Right renal cortex interstitium (tissue), 3 donors: ENCODE results near the gene XRCC5. TPM values are rescaled to one million over a fixed set of nuclear protein-coding genes. Genes with fewer than 3 reads are reported as not detected.
"Not testable (repeated sequence)": the region's sequence is repeated elsewhere in the genome, so short reads cannot be mapped to it uniquely, and the experiment has no call there.

ENCODE experiments used
- DNase-seq, 3 donors: peaks; one replicate each; pipeline ENCODE4 v3.0.0-alpha.2; 2013; ENCODE audit warnings: low read depth in 3 of 3, low spot score in 2 of 3
- polyA plus RNA-seq, 3 donors: library from polyadenylated mRNA; unstranded; fragments of 120-200 nt; gene quantifications; one replicate each; pipeline ENCODE4 v1.2.1, GENCODE V29; 2013; ENCODE audit not compliant: insufficient read length in 3 of 3

XRCC5 gene
- polyA plus RNA-seq, 3 donors: 364 to 420 (median 409) TPM

DNA sequence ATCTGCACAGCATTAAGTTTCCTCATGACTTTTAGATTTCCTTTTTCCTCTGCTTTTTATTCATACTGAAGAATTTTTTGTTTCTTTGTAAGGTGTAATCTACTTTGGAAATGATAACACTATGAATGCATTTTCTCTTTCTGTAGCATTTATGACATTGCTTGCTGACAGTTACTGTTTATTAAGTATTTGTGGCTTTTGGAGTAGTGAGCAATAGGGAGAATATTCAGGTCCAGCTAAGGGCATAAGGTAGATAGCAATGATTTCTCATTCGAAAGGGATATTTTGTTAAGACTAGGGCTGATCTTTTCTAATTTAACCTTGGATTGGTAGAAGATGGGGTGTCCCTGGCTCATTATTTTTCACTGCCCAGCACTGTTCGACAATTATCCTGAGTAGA, 80.3 kb downstream of the XRCC5 start:
- DNase-seq: no peak

DNA sequence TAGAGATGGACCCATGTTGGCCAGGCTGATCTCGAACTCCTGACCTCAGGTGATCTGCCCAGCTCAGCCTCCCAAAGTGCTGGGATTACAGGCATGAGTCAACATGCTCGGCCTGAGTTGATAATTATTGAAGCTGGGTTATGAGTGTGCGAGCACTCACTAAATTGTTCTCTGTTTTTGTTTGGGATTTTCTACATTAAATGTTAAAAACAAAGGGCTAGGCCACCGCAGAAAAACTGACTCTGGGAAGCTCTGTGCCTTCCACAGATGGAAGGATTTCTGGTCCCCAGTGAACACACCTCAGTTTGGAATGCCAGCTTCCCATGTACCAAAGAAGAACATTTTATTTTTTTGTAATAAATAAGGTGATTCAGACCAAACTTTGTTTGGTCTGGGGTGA, 83.0 kb downstream of the XRCC5 start:
- no peak for DNase-seq

DNA sequence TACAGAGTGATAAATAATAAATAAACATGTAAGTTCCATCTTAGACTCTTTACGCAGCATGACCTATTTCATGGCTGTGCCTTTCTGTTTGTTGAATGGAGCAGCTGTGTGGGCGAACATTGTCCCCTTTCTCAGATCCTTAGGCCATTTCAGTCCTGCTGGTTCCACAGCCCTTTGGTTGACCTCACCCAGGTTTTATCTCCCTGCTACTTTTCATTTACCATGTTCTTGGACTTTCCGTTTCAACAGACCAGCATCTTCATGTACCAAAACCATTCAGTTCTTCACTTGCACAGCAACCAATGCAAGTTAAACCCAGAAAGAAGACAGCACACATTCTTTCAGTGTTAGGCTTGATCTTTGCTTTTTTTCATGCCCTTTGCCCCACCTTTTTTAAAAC, 83.8 kb downstream of the XRCC5 start:
- DNase-seq: no peak

DNA sequence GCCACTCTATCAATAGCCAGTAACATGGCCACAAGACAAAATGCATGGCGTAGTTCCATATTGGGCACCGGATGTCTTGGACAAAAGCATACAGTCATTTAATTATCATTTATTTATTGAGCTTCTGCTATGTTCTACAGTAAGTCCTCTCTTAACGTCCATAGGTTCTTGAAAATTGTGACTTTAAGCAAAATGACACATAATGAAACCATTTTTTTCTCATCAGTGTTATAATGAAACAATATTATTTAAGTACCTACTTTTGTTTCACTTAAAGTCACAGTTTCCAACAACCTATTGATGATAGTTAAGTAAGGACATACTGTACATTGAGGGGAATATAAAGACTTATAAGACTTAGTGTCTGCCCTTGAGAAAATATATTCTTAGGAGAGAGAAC, 84.9 kb downstream of the XRCC5 start:
- no peak for DNase-seq

DNA sequence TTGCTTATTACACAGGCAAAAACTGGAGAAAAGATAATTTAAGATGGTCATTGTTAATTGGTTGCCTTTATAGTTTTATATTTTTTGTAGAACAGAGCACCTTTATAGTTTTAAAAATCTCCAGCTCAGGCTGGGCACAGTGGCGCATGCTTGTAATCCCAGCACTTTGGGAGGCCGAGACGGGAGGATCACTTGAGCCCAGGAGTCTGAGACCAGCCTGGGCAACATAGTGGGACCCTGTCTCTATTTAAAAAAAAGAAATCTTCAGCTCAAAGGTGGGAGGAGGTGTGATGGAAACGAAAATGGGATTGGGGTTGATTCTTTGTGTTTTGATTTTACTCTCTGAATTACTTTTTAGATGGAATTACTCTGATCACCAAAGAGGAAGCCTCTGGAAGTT, 85.4 kb downstream of the XRCC5 start:
- no peak for DNase-seq

DNA sequence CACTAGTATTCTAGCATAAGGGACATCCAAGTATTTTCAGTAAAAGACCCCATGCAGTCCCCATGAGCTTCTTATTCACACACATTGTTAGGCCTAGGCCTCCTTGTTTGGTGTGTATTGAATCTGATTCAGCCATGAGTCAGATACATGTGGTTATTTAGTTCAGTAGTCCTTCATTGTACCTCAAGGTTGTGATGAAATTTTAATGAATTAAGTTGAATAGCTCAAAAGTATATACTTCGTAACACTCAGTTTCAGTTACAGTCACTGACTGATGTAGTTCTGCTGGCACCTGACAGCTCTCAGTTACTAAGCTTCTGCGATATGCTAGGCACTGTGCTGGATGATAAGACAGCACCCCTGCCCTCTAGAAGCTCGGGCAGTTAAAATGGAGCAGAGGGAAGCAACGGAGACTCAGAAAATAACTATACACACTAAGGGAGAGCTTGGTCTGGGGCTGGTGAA, 86.4 kb downstream of the XRCC5 start:
- no peak for DNase-seq

DNA sequence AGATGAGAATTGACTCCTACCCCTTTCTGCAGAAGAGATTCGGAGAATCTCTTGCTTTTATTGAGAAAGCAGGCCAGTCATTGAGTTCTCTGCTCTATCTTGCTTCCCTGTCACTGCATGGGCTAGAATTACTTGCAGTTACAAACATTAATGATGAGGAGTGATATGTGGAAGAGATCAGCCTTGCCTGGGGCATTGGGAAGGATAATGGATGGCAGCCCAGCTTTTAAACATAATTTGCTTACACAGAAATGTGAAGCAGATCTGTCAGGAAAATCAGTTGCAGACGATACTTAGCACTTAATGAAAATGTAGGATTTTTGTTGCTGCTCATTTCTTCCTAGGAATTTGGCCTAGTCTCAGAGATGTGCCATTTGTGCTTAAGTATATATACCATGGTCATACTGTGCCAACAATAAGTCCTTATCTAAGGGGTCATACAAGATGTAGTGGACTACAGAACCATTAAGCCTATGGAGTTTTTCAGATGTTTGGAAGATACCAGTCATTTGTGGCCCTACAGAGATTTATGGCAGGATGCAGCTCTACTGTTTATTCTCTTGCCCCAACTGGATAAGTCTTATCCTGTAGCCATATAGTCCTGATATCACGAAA, 92.7 kb downstream of the XRCC5 start:
- no peak for DNase-seq

DNA sequence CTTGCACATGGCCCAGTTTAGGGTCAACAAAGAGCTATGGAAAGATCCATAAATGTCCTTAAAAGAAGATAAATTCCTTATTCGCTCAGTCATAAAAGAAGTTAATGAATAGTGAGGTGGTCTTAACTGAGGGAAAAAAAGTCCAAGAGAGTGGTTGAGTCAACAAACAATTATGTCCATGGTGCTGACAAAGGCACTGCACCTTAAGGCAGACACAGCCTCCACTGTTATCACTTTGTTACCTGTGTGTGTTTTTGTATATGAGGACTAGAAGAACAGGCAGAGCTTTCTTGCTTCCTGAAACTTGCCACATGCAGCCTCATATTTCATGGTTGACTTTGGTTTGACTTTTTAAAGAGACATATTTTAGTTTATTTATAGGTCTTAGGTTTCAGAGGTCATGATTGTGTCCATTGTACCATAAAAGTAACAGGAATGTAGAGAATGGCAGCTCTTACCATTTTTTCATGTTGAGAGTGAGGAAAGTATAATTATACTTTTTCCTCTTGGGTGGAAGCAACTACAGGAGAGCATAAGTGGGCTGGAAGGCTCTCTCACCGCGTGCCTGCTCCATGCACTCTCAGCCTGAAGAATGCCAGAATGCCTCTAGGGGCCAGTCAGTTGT, 93.6 kb downstream of the XRCC5 start:
- no peak for DNase-seq

DNA sequence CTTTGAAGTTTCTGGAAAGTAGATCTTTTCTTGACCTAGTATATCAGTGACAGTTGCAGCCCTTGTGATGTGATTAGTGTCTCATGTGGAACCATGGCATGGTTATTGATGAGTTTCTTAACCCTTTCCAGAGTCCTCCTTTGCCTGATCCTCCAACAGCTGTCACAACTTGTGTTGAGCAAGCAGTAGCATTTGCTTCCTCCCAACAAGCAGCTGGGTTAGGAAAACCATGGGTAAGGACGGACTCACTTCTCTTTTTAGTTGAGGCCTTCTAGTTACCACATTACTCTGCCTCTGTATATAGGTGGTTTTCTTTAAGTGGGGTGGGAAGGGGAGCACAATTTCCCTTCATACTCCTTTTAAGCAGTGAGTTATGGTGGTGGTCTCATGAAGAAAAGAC, 96.3 kb downstream of the XRCC5 start:
- DNase-seq: no peak

DNA sequence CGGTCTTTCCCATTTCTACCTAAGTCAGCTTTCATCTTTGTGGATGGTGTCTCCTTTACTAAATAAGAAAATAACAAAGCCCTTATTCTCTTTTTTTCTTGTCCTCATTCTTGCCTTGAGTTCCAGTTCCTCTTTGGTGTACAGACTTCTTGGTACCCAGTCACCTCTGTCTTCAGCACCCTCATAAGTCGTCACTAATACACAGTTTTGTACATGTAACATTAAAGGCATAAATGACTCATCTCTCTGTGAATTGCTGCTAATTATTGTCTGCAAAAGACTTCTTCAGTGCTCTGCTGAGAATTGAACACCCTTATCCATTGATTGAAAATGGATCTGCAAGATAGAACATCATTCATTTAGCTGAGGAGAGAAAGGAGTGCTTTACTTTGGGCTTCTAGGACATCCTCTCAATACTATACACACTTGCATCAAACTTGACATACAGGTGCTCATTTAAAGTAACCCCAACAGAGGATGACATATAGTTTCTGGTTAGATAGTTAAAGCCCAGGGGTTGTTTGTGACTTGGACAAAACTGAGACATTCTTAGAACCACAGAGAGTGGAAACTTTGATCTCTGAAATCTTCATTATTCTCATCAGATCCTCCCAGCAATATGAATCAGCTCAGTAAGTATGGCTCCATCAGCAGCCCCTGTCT, 97.0 kb downstream of the XRCC5 start:
- DNase-seq: no peak

DNA sequence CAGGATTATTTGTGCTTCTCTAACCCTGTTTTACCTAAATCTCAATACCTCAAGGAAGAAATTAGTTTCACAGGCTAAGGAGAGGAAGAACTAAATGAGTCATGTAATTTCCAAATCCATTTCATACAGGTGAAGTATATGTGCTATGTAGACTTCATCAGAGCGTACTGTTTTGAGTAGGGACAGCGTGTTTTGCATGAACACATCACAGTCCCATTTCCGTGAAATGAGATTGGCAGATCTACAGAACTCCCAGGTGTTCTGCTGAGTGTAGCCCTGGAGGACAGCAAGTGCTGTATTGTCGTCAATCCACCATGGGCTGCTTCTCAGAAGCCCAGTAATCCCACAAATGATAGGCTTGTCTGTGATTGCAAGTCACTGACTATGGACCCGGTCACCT, 97.7 kb downstream of the XRCC5 start:
- DNase-seq: no peak

DNA sequence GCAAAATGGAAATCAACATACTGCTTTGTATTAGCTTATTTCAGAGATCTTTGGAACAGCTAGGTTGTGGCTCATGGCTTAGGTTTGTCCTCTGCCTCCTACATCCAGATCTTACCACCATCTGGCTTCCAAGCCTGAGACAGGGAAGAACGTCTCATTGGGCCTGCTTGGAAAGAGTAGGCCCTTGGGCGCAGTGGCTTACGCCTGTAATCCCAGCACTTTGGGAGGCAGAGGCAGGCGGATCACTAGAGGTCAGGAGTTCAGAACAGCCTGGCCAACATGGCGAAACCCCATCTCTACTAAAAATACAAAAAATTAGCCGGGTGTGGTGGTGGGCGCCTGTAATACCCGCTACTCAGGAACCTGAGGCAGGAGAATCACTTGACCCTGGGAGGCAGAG, 99.5 kb downstream of the XRCC5 start:
- DNase-seq: not testable (repeated sequence)

DNA sequence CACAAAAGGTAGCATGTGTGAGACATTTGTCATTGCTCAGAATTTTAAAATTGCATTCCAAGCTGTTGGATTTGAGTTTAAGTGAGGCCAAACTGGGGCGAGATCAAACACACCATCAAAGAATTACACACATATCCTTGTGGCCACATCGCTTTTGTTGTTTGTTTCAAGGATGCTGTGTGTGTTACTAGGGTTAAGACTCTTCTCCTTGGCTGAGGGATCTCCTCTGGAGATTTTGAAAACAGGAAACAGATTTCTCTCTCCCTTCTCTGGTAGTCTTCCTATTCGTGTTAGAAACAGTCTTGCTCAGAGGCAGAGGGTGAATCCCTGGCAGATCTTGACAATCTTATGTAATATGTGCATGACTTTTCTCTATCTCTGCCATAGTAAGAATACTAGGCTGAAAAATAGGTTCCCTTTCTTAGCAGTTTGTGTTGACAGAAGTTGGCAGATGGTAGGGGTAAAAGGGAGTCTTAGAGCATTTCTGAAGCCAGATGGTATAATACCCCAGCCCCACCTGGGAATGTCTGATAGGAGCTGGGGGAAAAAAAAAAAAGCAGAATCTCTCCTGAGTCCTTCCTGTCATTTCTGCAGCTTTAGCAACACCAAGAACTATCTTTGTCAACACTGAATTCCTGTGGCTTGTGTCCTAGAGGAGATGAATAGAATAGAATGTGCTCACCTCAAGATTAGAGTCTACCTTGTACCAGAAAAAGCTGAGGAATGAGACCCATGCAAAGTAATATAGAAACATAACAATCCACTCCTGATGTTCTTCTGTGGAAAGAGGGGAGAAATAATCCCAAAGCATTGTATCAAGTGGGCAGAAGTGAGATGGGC, 101.8 kb downstream of the XRCC5 start:
- no peak for DNase-seq

DNA sequence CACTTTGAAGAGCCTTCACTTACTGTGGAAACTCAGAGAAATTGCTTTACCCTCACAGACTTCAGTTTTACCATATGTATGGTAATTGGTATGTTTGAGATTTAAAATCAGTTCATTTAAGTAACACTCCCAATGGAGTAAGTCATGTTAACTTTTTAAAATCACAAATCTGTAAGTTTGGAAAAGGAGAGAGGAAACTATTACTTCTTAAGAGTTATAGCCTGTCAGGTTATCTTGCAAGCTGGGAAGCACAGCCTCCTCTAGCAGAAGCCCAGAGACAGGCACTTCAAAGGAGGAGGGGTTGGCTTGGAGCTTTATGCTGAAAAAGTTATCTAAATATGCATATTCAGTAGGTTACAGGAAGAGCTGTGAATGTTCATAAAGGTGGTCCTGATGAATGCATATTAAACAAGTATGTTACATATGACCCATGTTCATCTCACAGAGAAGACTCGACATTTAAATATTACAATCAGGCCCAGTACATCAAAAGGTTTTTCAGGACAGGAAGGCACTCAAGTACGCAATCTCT, 102.5 kb downstream of the XRCC5 start:
- DNase-seq: no peak

DNA sequence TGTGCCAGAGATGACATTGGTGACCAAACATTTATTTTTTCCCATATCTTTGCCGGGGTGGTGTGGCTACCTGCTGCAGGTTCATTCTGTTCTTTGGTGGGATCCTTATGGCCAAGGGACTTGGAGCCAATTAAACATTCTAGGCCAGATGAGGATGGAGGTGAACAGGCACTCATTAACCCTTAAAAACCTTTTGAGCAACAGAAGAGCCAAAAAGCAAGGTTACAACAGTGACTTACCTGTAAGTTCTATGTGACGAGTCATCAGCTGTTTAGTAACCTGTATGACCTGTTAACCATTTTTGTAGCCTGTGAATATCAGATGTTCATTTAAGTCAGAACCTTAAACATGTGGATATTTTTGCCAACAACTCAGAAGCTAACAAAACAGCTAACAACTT, 105.6 kb downstream of the XRCC5 start:
- no peak for DNase-seq

DNA sequence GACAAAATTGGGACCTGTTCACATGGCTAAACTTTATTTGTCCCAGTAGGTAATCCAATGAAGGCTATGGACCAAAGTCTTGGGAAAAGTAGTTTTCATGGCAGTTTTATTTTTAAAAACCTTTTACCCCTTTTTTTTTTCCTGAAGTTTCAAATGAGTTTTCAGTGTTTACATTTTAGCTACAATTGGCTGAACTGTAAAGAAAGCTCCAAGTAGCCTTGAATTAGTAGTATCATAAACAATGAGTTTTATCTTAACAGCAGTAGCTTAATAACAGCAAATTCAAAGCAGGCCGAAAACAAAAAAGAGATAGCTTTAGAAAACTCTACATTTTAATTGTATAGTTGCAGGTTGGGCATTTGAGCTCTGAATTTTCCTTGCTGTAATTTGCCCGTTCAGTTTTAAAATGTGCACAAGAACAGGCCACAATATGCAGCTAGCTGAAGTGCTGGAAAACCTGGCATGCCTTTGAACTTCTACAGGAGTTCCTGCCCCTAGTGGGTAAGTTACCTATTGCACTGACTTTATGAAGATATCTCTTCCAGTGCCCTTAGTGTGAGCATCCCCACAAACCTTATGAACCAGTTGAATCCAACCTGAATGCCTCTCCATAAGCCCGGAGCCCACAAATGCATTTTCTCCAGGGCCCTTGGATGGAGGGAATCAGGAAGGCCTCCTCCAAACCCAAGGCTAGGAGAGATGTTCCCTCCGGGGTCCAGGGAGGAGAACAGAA, 106.7 kb downstream of the XRCC5 start:
- no peak for DNase-seq

DNA sequence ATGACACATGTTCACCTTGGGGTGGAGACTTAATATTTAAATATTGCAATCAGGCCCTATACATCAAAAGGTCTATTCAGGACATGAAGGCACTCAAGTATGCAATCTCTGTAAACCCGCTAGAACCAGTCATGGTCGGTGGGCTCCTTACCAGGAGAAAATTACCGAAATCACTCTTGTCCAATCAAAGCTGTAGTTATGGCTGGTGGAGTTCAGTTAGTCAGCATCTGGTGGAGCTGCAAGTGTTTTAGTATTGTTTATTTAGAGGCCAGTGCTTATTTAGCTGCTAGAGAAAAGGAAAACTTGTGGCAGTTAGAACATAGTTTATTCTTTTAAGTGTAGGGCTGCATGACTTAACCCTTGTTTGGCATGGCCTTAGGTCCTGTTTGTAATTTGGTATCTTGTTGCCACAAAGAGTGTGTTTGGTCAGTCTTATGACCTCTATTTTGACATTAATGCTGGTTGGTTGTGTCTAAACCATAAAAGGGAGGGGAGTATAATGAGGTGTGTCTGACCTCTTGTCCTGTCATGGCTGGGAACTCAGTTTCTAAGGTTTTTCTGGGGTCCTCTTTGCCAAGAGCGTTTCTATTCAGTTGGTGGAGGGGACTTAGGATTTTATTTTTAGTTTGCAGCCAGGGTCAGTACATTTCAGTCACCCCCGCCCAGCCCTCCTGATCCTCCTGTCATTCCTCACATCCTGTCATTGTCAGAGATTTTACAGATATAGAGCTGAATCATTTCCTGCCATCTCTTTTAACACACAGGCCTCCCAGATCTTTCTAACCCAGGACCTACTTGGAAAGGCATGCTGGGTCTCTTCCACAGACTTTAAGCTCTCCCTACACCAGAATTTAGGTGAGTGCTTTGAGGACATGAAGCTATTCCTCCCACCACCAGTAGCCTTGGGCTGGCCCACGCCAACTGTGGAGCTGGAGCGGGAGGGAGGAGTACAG, 108.1 kb downstream of the XRCC5 start:
- DNase-seq: no peak

DNA sequence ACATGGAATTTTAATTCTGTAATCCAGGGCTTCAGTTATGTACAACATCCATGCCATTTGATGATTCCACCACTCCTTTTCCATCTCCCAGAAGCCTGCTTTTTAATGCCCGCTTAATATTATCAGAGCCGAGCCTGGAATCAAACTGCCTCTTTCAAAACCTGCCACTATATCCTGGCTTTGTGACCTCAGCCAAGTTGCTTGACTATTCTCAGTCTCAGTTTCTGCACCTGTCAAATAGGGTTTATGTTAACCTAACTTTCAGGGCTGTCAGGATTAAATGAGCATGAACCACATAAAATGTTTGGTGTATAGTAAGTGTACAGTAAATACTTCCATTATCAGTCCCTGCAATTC, 108.7 kb downstream of the XRCC5 start:
- DNase-seq: no peak

DNA sequence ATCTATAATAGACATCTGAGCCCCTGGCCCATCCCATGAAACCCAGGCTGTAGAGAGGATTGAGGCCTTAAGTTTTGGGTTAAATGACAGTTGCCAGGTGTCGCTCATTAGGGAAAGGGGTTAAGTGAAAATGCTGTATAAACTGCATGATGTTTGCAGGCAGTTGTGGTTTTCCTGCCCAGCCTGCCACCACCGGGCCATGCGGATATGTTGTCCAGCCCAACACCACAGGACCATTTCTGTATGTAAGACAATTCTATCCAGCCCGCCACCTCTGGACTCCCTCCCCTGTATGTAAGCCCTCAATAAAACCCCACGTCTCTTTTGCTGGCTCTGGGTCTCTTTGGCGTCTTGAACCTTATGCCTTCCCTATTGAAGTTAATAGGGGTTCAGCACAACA, 110.7 kb downstream of the XRCC5 start:
- no peak for DNase-seq
